Fibroblast of villous mesenchyme (primary cell): ENCODE measurements around the gene KIF23. TPM values are rescaled to one million over a fixed set of nuclear protein-coding genes. Genes with fewer than 3 reads are reported as not detected.

Experiments used
- DNase-seq: peaks from one replicate; pipeline ENCODE4 v3.0.0-alpha.2; 2010; ENCODE audit warnings: low read depth
- H3K4me3 ChIP-seq: 2 replicates; pipeline ENCODE4 v1.5.1; 2011; ENCODE audit warnings: low read depth, mild to moderate bottlenecking, low read length
- CTCF ChIP-seq: IDR thresholded peaks from 2 replicates; pipeline ENCODE4 v1.5.1; 2012; ENCODE audit warnings: low read depth, mild to moderate bottlenecking, low read length; ENCODE audit not compliant: insufficient read depth
- total RNA-seq: library from RNA; depleted of rRNA; stranded (reverse); fragments of >200 nt; gene quantifications from 2 replicates; pipeline ENCODE4 v1.2.3, GENCODE V29; 2012

KIF23 gene
- total RNA-seq, 1 donor: 60.5 TPM

- DNase-seq: peak; percentile 54
- TF ChIP-seq CTCF: no peak
- H3K4me3 ChIP-seq: no peak overlapping the region
Measured at GRCh38 chr15:69433831-69434230, 19.7 kb downstream of the KIF23 start.

GRCh38 chr15:69434238-69434637 is 20.1 kb downstream of the KIF23 start:
- H3K4me3 ChIP-seq: no peak overlapping the region
- TF ChIP-seq CTCF: no peak
- peak; percentile 50 for DNase-seq

- no peak for DNase-seq
- TF ChIP-seq CTCF: no peak
- H3K4me3 ChIP-seq: no peak overlapping the region
Measured at GRCh38 chr15:69434679-69435078, 20.5 kb downstream of the KIF23 start.

- no peak for TF ChIP-seq CTCF
- H3K4me3 ChIP-seq: no peak overlapping the region
- DNase-seq: no peak
Measured at GRCh38 chr15:69435985-69436384, 21.8 kb downstream of the KIF23 start.

GRCh38 chr15:69436951-69437350 is 22.8 kb downstream of the KIF23 start:
- DNase-seq: no peak
- no peak for TF ChIP-seq CTCF
- H3K4me3 ChIP-seq: no peak overlapping the region

GRCh38 chr15:69439623-69440022 is 25.5 kb downstream of the KIF23 start:
- no peak for TF ChIP-seq CTCF

GRCh38 chr15:69443032-69443611 is 29.0 kb downstream of the KIF23 start:
- no peak overlapping the region for H3K4me3 ChIP-seq
- no peak for TF ChIP-seq CTCF
- DNase-seq: no peak

More at GRCh38 chr15:69439623-69440022, 25.5 kb downstream of the KIF23 start:
- DNase-seq: no peak
- H3K4me3 ChIP-seq: no peak overlapping the region
